OCI-LY1 (cell line): ENCODE results near the gene ACSM2A.
"Not testable (repeated sequence)": the region's sequence is repeated elsewhere in the genome, so short reads cannot be mapped to it uniquely, and the experiment has no call there.

Experiments
- H2AFZ ChIP-seq: fragments of 200-600 bp; sonication (generic), shearing (Covaris generic); 2 replicates; pipeline ENCODE4 v1.6.0; 2014; ENCODE audit warnings: antibody characterized with exemption, mild to moderate bottlenecking, low read length
- H3F3A ChIP-seq: fragments of 200-600 bp; sonication (generic), shearing (Covaris generic); 2 replicates; pipeline ENCODE4 v1.6.0; 2014; ENCODE audit warnings: mild to moderate bottlenecking, antibody characterized with exemption, low read length, moderate library complexity; ENCODE audit not compliant: insufficient read depth
- H3K27ac ChIP-seq: fragments of 200-600 bp; sonication (generic); 2 replicates; pipeline ENCODE4 v1.5.1; 2014; ENCODE audit warnings: low read length, mixed run types, mild to moderate bottlenecking, low read depth; ENCODE audit not compliant: poor library complexity, severe bottlenecking
- H3K27me3 ChIP-seq: fragments of 200-600 bp; sonication (generic); 2 replicates; pipeline ENCODE4 v1.6.0; 2014; ENCODE audit warnings: antibody characterized with exemption, mild to moderate bottlenecking, low read length, moderate library complexity; ENCODE audit not compliant: insufficient read depth
- H3K36me3 ChIP-seq: fragments of 200-600 bp; sonication (generic); 2 replicates; pipeline ENCODE4 v1.6.1; 2014; ENCODE audit warnings: mild to moderate bottlenecking, antibody characterized with exemption, low read length, moderate library complexity, mixed read lengths; ENCODE audit not compliant: insufficient read depth
- H3K4me1 ChIP-seq: fragments of 200-600 bp; sonication (generic); 2 replicates; pipeline ENCODE4 v1.5.1; 2014; ENCODE audit warnings: mild to moderate bottlenecking, low read length, moderate library complexity; ENCODE audit not compliant: insufficient read depth, severe bottlenecking
- H3K4me2 ChIP-seq: fragments of 200-600 bp; sonication (generic), shearing (Covaris generic); 2 replicates; pipeline ENCODE4 v1.6.1; 2014; ENCODE audit warnings: low read length
- H3K4me3 ChIP-seq: fragments of 200-600 bp; sonication (generic); 2 replicates; pipeline ENCODE4 v1.5.1; 2014; ENCODE audit warnings: low read length, low read depth, mild to moderate bottlenecking, mixed read lengths; ENCODE audit not compliant: poor library complexity, severe bottlenecking
- H3K79me2 ChIP-seq: fragments of 200-600 bp; shearing (Covaris generic); 2 replicates; pipeline ENCODE4 v1.6.1; 2016; ENCODE audit warnings: mixed run types, low read length, mixed read lengths; ENCODE audit not compliant: insufficient read depth
- H3K9ac ChIP-seq: fragments of 200-600 bp; sonication (generic), shearing (Covaris generic); 2 replicates; pipeline ENCODE4 v1.6.1; 2014; ENCODE audit warnings: mild to moderate bottlenecking, low read length, mixed read lengths
- H3K9me2 ChIP-seq: fragments of 200-600 bp; sonication (generic), shearing (Covaris generic); 2 replicates; pipeline ENCODE4 v1.6.1; 2014; ENCODE audit warnings: low read depth, mild to moderate bottlenecking, low read length, mixed read lengths
- H3K9me3 ChIP-seq: fragments of 200-600 bp; shearing (Covaris generic); 2 replicates; pipeline ENCODE4 v1.6.1; 2014; ENCODE audit warnings: low read length, mixed read lengths
- H4K20me1 ChIP-seq: fragments of 200-600 bp; sonication (generic), shearing (Covaris generic); 2 replicates; pipeline ENCODE4 v1.6.0; 2016; ENCODE audit warnings: mild to moderate bottlenecking, low read length; ENCODE audit not compliant: insufficient read depth

Gene ACSM2A

DNA sequence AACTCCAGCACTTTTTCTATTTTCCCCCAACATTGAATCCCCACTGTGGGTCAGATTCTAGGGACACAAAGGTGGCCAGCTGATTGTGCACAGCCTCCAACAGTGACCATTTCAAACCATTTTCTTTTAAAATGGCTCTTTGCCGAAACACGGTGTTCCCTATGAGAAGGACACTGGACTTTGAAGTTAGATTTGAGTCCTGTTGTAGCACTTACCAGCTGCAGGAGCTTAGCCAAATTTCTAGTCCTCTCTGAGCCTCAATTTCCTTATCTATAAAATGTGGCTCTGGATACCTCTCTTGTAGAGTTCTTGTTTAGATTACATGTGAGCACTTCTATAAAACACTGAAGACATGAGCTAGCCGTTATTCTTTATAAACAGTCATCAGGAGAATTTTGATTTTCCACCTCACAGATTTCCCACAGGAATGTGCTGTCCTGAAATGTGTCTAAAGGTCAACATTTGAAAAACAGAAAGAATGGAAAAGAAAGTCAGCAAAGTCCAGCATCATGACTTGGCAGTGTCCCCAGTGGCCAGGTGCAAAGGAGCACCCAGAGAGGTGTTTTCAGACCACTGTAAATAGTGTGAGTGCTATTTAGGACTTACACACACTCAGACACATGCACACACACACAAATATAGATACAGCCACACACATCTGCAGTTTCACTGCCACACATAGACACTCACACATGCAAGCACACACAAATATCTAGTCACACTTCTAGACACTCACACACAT, 4.5 kb upstream of the ACSM2A start:
- H3K36me3 ChIP-seq, H3K4me3 ChIP-seq, H3K9me2 ChIP-seq, H4K20me1 ChIP-seq, H3K4me2 ChIP-seq, H3K79me2 ChIP-seq, H3K27ac ChIP-seq, H2AFZ ChIP-seq, H3K27me3 ChIP-seq, H3K9me3 ChIP-seq, H3K9ac ChIP-seq, H3K4me1 ChIP-seq, H3F3A ChIP-seq: not testable (repeated sequence)

GRCh38 chr16:20453633-20454032, 2.3 kb downstream of the ACSM2A start:
- H3K4me2 ChIP-seq, H3K9me3 ChIP-seq: not testable (repeated sequence)

DNA sequence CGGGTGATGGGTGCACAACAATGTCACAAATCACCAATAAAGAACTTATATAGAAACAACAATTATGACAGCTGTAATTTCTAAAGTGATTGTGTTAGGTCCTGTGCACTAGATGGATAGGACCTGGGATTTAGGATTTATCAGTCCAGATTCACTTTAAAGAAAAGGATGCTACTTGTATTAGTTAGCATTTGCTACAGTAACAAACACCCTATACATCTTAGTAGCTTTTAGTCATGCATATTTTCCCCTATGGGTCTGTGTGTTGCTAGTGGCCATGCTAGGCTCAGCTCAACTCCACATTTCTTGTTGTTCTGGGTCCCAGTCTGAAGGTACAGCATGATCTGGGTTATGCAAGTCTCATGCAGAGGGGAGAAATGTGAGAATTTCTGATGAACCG, 7.9 kb downstream of the ACSM2A start:
- H3F3A ChIP-seq, H2AFZ ChIP-seq, H4K20me1 ChIP-seq, H3K4me1 ChIP-seq, H3K79me2 ChIP-seq, H3K27me3 ChIP-seq, H3K36me3 ChIP-seq, H3K4me3 ChIP-seq, H3K4me2 ChIP-seq, H3K9me3 ChIP-seq, H3K27ac ChIP-seq, H3K9ac ChIP-seq, H3K9me2 ChIP-seq: not testable (repeated sequence)

More at GRCh38 chr16:20453633-20454032, 2.3 kb downstream of the ACSM2A start:
- H3F3A ChIP-seq, H3K4me1 ChIP-seq, H3K9me2 ChIP-seq, H3K27me3 ChIP-seq, H4K20me1 ChIP-seq, H3K4me3 ChIP-seq, H2AFZ ChIP-seq, H3K27ac ChIP-seq, H3K9ac ChIP-seq, H3K79me2 ChIP-seq, H3K36me3 ChIP-seq: not testable (repeated sequence)

GRCh38 chr16:20460313-20460712, 9.0 kb downstream of the ACSM2A start:
- not testable (repeated sequence) for H3K27me3 ChIP-seq, H3F3A ChIP-seq

GRCh38 chr16:20468954-20469353, 17.6 kb downstream of the ACSM2A start:
- H3K36me3 ChIP-seq, H3K79me2 ChIP-seq, H3F3A ChIP-seq, H4K20me1 ChIP-seq, H3K9me3 ChIP-seq, H3K9ac ChIP-seq, H3K4me3 ChIP-seq, H2AFZ ChIP-seq, H3K9me2 ChIP-seq, H3K27ac ChIP-seq, H3K4me2 ChIP-seq, H3K4me1 ChIP-seq, H3K27me3 ChIP-seq: not testable (repeated sequence)

More at GRCh38 chr16:20460313-20460712, 9.0 kb downstream of the ACSM2A start:
- not testable (repeated sequence) for H3K9me2 ChIP-seq, H3K79me2 ChIP-seq, H4K20me1 ChIP-seq, H3K36me3 ChIP-seq, H3K4me1 ChIP-seq, H3K4me3 ChIP-seq, H2AFZ ChIP-seq, H3K9ac ChIP-seq, H3K9me3 ChIP-seq, H3K4me2 ChIP-seq, H3K27ac ChIP-seq

DNA sequence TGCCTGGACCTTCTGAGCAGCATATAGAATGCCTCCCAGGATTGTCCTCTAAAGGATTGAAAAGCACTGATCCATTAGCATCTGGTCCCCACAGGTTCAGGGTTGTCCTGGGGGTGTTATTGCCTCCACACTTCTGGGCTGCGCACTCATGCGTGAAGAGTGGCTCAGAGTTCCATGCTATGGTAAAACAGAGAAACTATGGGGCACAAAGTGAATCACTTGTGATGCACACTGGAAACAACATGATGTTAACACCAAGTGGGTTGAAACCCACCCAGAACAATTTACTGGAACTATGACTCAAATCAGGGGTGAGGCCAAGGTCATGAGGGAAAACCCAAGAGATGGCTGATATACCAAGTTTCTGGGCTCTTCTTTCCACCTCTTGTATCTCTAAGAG, 18.6 kb downstream of the ACSM2A start:
- not testable (repeated sequence) for H4K20me1 ChIP-seq

GRCh38 chr16:20470732-20471131, 19.4 kb downstream of the ACSM2A start:
- H3F3A ChIP-seq, H4K20me1 ChIP-seq, H3K4me3 ChIP-seq, H3K9me2 ChIP-seq, H3K9me3 ChIP-seq, H2AFZ ChIP-seq, H3K36me3 ChIP-seq, H3K27me3 ChIP-seq, H3K79me2 ChIP-seq, H3K4me2 ChIP-seq, H3K27ac ChIP-seq, H3K4me1 ChIP-seq, H3K9ac ChIP-seq: not testable (repeated sequence)

More for the DNA sequence above, 18.6 kb downstream of the ACSM2A start:
- H3F3A ChIP-seq, H3K9ac ChIP-seq, H3K4me1 ChIP-seq, H3K4me3 ChIP-seq, H3K27ac ChIP-seq, H3K79me2 ChIP-seq, H3K27me3 ChIP-seq, H3K4me2 ChIP-seq, H3K9me2 ChIP-seq, H3K36me3 ChIP-seq, H2AFZ ChIP-seq, H3K9me3 ChIP-seq: not testable (repeated sequence)
